ENCODE measurements around the gene R3HCC1L.

R3HCC1L gene

GRCh38 chr10:98263088-98263487 lies 128.6 kb downstream of the R3HCC1L start:
- no peaks in the 10 kb centered on the region for H3K9me3 ChIP-seq (replicated peaks; ENCODE audit: insufficient read depth, low read length)
- no peaks in the 10 kb centered on the region for H3K27me3 ChIP-seq (replicated peaks; ENCODE audit: insufficient read depth, low read length)
- no peak for DNase-seq
- H3K79me2 ChIP-seq (ENCODE audit: low read length), result no peaks in the 10 kb centered on the region
- no peaks in the 10 kb centered on the region for H4K20me1 ChIP-seq (ENCODE audit: insufficient read depth, low read length)
- H3K4me1 ChIP-seq (ENCODE audit: low read length), result peaks cover 32% of the 10 kb centered on the region
- no peak overlapping the region for H2AFZ ChIP-seq (ENCODE audit: low read length)
- H3K27ac ChIP-seq (ENCODE audit: low read length), result no peak overlapping the region
- H3F3A ChIP-seq (ENCODE audit: insufficient read depth, low read length), result no peaks in the 10 kb centered on the region
- no peak overlapping the region for H3K4me2 ChIP-seq (ENCODE audit: low read depth, low read length)
- no peaks in the 10 kb centered on the region for H3K9me2 ChIP-seq (replicated peaks; ENCODE audit: insufficient read depth, low read length)
- TF ChIP-seq CTCF (IDR thresholded peaks at IDR 0.05; ENCODE audit: low read length), result no peak
- no peak overlapping the region for H3K9ac ChIP-seq (ENCODE audit: low read length)
- H3K4me3 ChIP-seq (ENCODE audit: low read length), result no peak overlapping the region
- no peaks in the 10 kb centered on the region for H3K36me3 ChIP-seq (replicated peaks; ENCODE audit: insufficient read depth, low read length)

GRCh38 chr10:98264378-98265065 lies 130.1 kb downstream of the R3HCC1L start:
- Histone ChIP-seq H3K4me3 (ENCODE audit: low read length) (no peak overlapping the region), H3K36me3 (replicated peaks; ENCODE audit: insufficient read depth, low read length) (no peaks in the 10 kb centered on the region), H3K79me2 (ENCODE audit: low read length) (no peaks in the 10 kb centered on the region), H3K4me2 (ENCODE audit: low read depth, low read length) (no peak overlapping the region), H3K9ac (ENCODE audit: low read length) (no peak overlapping the region), H3K9me2 (replicated peaks; ENCODE audit: insufficient read depth, low read length) (no peaks in the 10 kb centered on the region), H3K9me3 (replicated peaks; ENCODE audit: insufficient read depth, low read length) (no peaks in the 10 kb centered on the region), H4K20me1 (ENCODE audit: insufficient read depth, low read length) (no peaks in the 10 kb centered on the region), H3K4me1 (ENCODE audit: low read length) (peaks cover 22% of the 10 kb centered on the region), H3F3A (ENCODE audit: insufficient read depth, low read length) (no peaks in the 10 kb centered on the region), H3K27ac (ENCODE audit: low read length) (no peak overlapping the region), H3K27me3 (replicated peaks; ENCODE audit: insufficient read depth, low read length) (no peaks in the 10 kb centered on the region), H2AFZ (ENCODE audit: low read length) (no peak overlapping the region)
- DNase-seq, result no peak
- TF ChIP-seq EZH2phosphoT487 (IDR thresholded peaks at IDR 0.05; ENCODE audit: low read length) (no peak), EZH2 (optimal IDR thresholded peaks at IDR 0.05; ENCODE audit: low read depth, low read length) (no peak), CTCF (IDR thresholded peaks at IDR 0.05; ENCODE audit: low read length) (no peak)

GRCh38 chr10:98265403-98266378 lies 131.2 kb downstream of the R3HCC1L start:
- Histone ChIP-seq H3K9me3 (replicated peaks; ENCODE audit: insufficient read depth, low read length) (no peaks in the 10 kb centered on the region), H3F3A (ENCODE audit: insufficient read depth, low read length) (no peaks in the 10 kb centered on the region), H3K36me3 (replicated peaks; ENCODE audit: insufficient read depth, low read length) (no peaks in the 10 kb centered on the region), H3K4me2 (ENCODE audit: low read depth, low read length) (no peak overlapping the region), H4K20me1 (ENCODE audit: insufficient read depth, low read length) (no peaks in the 10 kb centered on the region), H3K4me3 (ENCODE audit: low read length) (no peak overlapping the region), H3K9me2 (replicated peaks; ENCODE audit: insufficient read depth, low read length) (no peaks in the 10 kb centered on the region), H2AFZ (ENCODE audit: low read length) (no peak overlapping the region), H3K27ac (ENCODE audit: low read length) (no peak overlapping the region), H3K79me2 (ENCODE audit: low read length) (no peaks in the 10 kb centered on the region), H3K27me3 (replicated peaks; ENCODE audit: insufficient read depth, low read length) (no peaks in the 10 kb centered on the region), H3K9ac (ENCODE audit: low read length) (no peak overlapping the region), H3K4me1 (ENCODE audit: low read length) (peaks cover 16% of the 10 kb centered on the region)
- no peak for DNase-seq
- TF ChIP-seq EZH2phosphoT487 (IDR thresholded peaks at IDR 0.05; ENCODE audit: low read length), result no peak
- no peak for TF ChIP-seq EZH2 (optimal IDR thresholded peaks at IDR 0.05; ENCODE audit: low read depth, low read length)
- no peak for TF ChIP-seq CTCF (IDR thresholded peaks at IDR 0.05; ENCODE audit: low read length)
